Thymus (tissue), 11 donors: ENCODE measurements around the gene OR6J1. TPM values are rescaled to one million over a fixed set of nuclear protein-coding genes. Genes with fewer than 3 reads are reported as not detected.
A peak's percentile ranks its signal among the peaks of the same experiment; 100 is the strongest.

ENCODE experiments used
- DNase-seq, 9 donors: peaks; one replicate each; pipeline ENCODE4 v3.0.0-alpha.2; 2013; ENCODE audit warnings: low spot score in 9 of 9, low read depth in 6 of 9, missing footprints in 1 of 9
- H3K27ac ChIP-seq, 2 donors: one replicate each; pipeline ENCODE4 v1.5.1; 2013; ENCODE audit warnings: control low read depth in 1 of 2, low read depth in 1 of 2, low read length in 1 of 2, mild to moderate bottlenecking in 1 of 2, moderate library complexity in 1 of 2
- H3K27me3 ChIP-seq, 2 donors: one replicate each; pipeline ENCODE4 v1.5.1; 2013; ENCODE audit warnings: low read length in 1 of 2; ENCODE audit not compliant: control insufficient read depth in 2 of 2, insufficient read depth in 1 of 2
- H3K36me3 ChIP-seq, 2 donors: one replicate each; pipeline ENCODE4 v1.5.1; 2013; ENCODE audit warnings: low read length in 1 of 2, mild to moderate bottlenecking in 1 of 2, moderate library complexity in 1 of 2; ENCODE audit not compliant: control insufficient read depth in 2 of 2, insufficient read depth in 2 of 2
- H3K4me1 ChIP-seq, 2 donors: one replicate each; pipeline ENCODE4 v1.5.1; 2013; ENCODE audit warnings: low read length in 2 of 2; ENCODE audit not compliant: control insufficient read depth in 2 of 2, insufficient read depth in 2 of 2
- H3K4me3 ChIP-seq, 2 donors: one replicate each; pipeline ENCODE4 v1.5.1; 2013; ENCODE audit warnings: low read length in 2 of 2, control low read depth in 1 of 2, mild to moderate bottlenecking in 1 of 2
- H3K9me3 ChIP-seq, 2 donors: one replicate each; pipeline ENCODE4 v1.5.1; 2013; ENCODE audit warnings: low read length in 1 of 2, mild to moderate bottlenecking in 1 of 2; ENCODE audit not compliant: control insufficient read depth in 2 of 2, insufficient read depth in 1 of 2
- WGBS: extraction: QIAGEN DNeasy Blood & Tissue Kit; methylation state at CpG from one replicate; pipeline ENCODE4 v1.1.7; 2013; 5-methylcytosine and 5-hydroxymethylcytosine counted together
- polyA plus RNA-seq: library from polyadenylated mRNA; stranded (reverse); fragments of 200-250 nt; gene quantifications from one replicate; pipeline ENCODE4 v1.2.3, GENCODE V29; 2013
- total RNA-seq: library from RNA; stranded (reverse); fragments of 120-200 nt; gene quantifications from one replicate; pipeline ENCODE4 v1.2.4, GENCODE V29; 2013
- donor health status: healthy.

The OR6J1 gene
- total and polyA plus RNA-seq, 2 donors: under 0.01 TPM; not detected in 1

- Histone ChIP-seq H3K27ac (no peak overlapping the region), H3K36me3 (no peaks in the 10 kb centered on the region), H3K4me1 (no peaks in the 10 kb centered on the region), H3K4me3 (no peak overlapping the region), H3K9me3 (no peaks in the 10 kb centered on the region), H3K27me3 (peaks cover 0 to 3% of the 10 kb centered on the region in 2 donors)
- 95% methylated on average over 1 of the region's 1 CpG for WGBS
- DNase-seq: peak in 2 of 9 donors; percentile 30 to 47
These were observed 13.7 kb upstream of the OR6J1 start for GRCh38 chr14:22657861-22658260.

GRCh38 chr14:22656945-22657731 lies 13.0 kb upstream of the OR6J1 start:
- no peaks in the 10 kb centered on the region for H3K36me3 ChIP-seq
- DNase-seq: no peak
- H3K4me1 ChIP-seq: no peaks in the 10 kb centered on the region
- WGBS: 97% methylated on average over 8 of the region's 8 CpGs
- no peak overlapping the region for H3K27ac ChIP-seq
- peaks cover 0 to 3% of the 10 kb centered on the region in 2 donors for H3K27me3 ChIP-seq
- H3K9me3 ChIP-seq: no peaks in the 10 kb centered on the region
- no peak overlapping the region for H3K4me3 ChIP-seq

GRCh38 chr14:22656226-22656625 lies 12.1 kb upstream of the OR6J1 start:
- Histone ChIP-seq H3K27me3 (peaks cover 0 to 3% of the 10 kb centered on the region in 2 donors), H3K36me3 (no peaks in the 10 kb centered on the region), H3K27ac (no peak overlapping the region), H3K4me1 (no peaks in the 10 kb centered on the region), H3K4me3 (no peak overlapping the region), H3K9me3 (no peaks in the 10 kb centered on the region)
- 96% methylated on average over 2 of the region's 2 CpGs for WGBS
- no peak for DNase-seq

GRCh38 chr14:22653012-22653621 lies 9.0 kb upstream of the OR6J1 start:
- no peak overlapping the region for H3K4me3 ChIP-seq
- no peaks in the 10 kb centered on the region for H3K27me3 ChIP-seq
- no peaks in the 10 kb centered on the region for H3K9me3 ChIP-seq
- peak; percentile 21 to 78 (median 47) for DNase-seq
- 16% methylated on average over 4 of the region's 4 CpGs for WGBS
- H3K36me3 ChIP-seq: no peaks in the 10 kb centered on the region
- no peak overlapping the region for H3K27ac ChIP-seq
- H3K4me1 ChIP-seq: no peaks in the 10 kb centered on the region

- Histone ChIP-seq H3K4me1 (no peaks in the 10 kb centered on the region), H3K27me3 (no peaks in the 10 kb centered on the region), H3K36me3 (no peaks in the 10 kb centered on the region), H3K9me3 (no peaks in the 10 kb centered on the region), H3K4me3 (no peak overlapping the region), H3K27ac (no peak overlapping the region)
- no peak for DNase-seq
- 94% methylated on average over 2 of the region's 2 CpGs for WGBS
These were observed 7.4 kb upstream of the OR6J1 start for GRCh38 chr14:22651586-22651985.

GRCh38 chr14:22650960-22651521 lies 6.9 kb upstream of the OR6J1 start:
- WGBS: 82% methylated on average over 3 of the region's 3 CpGs
- H3K36me3 ChIP-seq: no peaks in the 10 kb centered on the region
- peak in 1 of 9 donors; percentile 10 for DNase-seq
- no peaks in the 10 kb centered on the region for H3K9me3 ChIP-seq
- H3K27me3 ChIP-seq: no peaks in the 10 kb centered on the region
- no peak overlapping the region for H3K27ac ChIP-seq
- H3K4me1 ChIP-seq: no peaks in the 10 kb centered on the region
- no peak overlapping the region for H3K4me3 ChIP-seq

- DNase-seq: no peak
- H3K4me1 ChIP-seq: no peaks in the 10 kb centered on the region
These were observed 6.0 kb upstream of the OR6J1 start for GRCh38 chr14:22650046-22650739.

GRCh38 chr14:22648506-22648905 lies 4.4 kb upstream of the OR6J1 start:
- H3K27me3 ChIP-seq: no peaks in the 10 kb centered on the region

More at GRCh38 chr14:22650046-22650739, 6.0 kb upstream of the OR6J1 start:
- Histone ChIP-seq H3K27ac (no peak overlapping the region), H3K36me3 (no peaks in the 10 kb centered on the region), H3K27me3 (no peaks in the 10 kb centered on the region), H3K9me3 (no peaks in the 10 kb centered on the region), H3K4me3 (no peak overlapping the region)
- WGBS: 95% methylated on average over 7 of the region's 7 CpGs

More at GRCh38 chr14:22648506-22648905, 4.4 kb upstream of the OR6J1 start:
- no peak for DNase-seq
- 91% methylated on average over 2 of the region's 2 CpGs for WGBS
- Histone ChIP-seq H3K9me3 (no peaks in the 10 kb centered on the region), H3K4me1 (peaks cover 0 to 2% of the 10 kb centered on the region in 2 donors), H3K36me3 (no peaks in the 10 kb centered on the region), H3K27ac (no peak overlapping the region), H3K4me3 (no peak overlapping the region)
